HG03575 (cell line): ENCODE results near the gene DYTN.

Experiments used
- ATAC-seq: cut with Tn5 transposase; IDR thresholded peaks from one replicate; pipeline ENCODE4 v1.9.1; 2021; ENCODE audit not compliant: unreplicated experiment, insufficient number of reproducible peaks, low FRiP score; ENCODE audit errors: extremely low read depth

The DYTN gene

DNA sequence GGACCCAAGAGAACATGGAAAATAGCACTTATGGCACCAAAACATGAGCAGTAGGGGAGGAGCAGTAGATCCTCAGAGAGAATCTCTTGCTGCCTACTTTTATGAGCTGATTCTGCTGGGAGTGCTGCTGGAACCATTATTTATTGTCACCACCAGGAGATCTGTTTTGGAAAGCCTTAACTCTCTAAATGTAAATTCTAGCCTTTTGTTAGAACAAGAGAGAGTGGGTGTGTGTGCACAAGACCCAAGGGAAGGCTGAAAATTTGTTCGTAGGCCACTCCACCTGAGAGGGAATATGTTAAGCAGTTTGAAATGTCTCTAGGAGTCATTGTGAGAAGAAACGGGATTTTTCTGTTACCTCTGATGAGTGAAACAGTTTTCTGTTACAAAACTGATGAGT, 92.1 kb downstream of the DYTN start:
- no peak for ATAC-seq

DNA sequence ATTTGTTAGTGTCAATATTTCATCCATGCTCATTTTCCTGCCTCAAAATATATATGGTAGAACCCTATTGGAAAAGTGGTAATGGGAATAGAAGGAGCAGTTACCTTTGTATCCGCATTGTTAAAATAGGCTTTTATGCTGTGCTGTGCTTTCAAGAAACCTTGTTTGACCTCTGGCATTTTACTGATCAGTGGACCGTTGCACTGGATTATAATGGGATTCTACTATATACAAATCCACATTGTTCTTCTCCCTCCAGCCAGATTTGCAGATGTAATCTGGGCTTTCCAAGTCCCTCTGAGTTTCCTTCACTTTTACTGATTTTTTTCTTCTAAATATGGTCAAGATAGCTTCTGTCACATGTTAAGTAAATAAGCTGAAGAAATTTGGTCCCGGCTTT, 99.2 kb downstream of the DYTN start:
- ATAC-seq, result no peak

GRCh38 chr2:206616151-206616550, 102.0 kb downstream of the DYTN start:
- no peak for ATAC-seq

- ATAC-seq, result no peak
Observed at GRCh38 chr2:206615417-206616089, 102.6 kb downstream of the DYTN start.

DNA sequence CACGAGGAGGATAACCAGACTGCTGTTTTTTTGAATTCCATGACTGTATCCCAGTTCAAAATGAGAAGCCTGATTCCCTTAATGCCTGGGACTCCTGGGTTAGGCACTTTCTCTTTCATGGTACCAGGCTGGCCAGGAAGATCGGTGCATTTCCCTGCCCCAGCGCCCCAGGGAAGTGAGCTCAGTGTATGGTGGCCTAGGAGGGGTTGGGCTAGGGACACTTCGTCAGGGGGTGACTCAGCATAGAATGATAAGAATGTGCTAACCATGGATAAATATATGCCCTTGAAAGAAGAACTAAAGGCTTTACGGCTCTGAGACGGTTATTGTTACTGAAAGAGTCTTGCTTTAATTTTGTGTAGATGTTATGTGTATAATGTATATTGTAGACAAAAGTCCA, 103.4 kb downstream of the DYTN start:
- ATAC-seq, result no peak

GRCh38 chr2:206611736-206612135, 106.5 kb downstream of the DYTN start:
- ATAC-seq, result no peak

- ATAC-seq, result no peak
Observed at GRCh38 chr2:206611191-206611590, 107.0 kb downstream of the DYTN start.

GRCh38 chr2:206610451-206610850, 107.7 kb downstream of the DYTN start:
- ATAC-seq, result no peak

DNA sequence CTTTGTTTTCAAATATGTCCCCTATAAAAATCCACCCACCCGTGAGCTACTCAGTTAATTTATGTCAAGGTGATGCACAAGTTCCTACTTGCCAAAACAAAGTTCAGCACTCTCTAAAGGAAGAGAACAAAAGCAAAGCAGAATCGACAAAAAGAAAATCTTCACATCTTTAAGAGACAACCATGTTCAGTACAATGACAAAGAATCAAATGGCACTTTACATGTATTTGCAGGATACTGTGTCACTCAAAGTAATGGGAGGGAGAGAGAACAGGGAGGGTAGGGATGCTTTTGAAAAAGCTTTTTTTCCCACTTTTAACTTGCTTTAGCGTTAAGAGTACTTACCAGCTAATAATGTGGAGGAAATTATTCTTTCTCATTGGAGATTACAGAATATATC, 115.0 kb downstream of the DYTN start:
- ATAC-seq, result no peak
